Cerebellar nuclear complex (tissue), 1 donor: ENCODE data around the gene MIDN.

Experiments used
- DNase-seq, 2 experiments: peaks; one replicate each; lab custom pipeline; 2025; lab: John Stamatoyannopoulos, UW

The MIDN gene

DNA sequence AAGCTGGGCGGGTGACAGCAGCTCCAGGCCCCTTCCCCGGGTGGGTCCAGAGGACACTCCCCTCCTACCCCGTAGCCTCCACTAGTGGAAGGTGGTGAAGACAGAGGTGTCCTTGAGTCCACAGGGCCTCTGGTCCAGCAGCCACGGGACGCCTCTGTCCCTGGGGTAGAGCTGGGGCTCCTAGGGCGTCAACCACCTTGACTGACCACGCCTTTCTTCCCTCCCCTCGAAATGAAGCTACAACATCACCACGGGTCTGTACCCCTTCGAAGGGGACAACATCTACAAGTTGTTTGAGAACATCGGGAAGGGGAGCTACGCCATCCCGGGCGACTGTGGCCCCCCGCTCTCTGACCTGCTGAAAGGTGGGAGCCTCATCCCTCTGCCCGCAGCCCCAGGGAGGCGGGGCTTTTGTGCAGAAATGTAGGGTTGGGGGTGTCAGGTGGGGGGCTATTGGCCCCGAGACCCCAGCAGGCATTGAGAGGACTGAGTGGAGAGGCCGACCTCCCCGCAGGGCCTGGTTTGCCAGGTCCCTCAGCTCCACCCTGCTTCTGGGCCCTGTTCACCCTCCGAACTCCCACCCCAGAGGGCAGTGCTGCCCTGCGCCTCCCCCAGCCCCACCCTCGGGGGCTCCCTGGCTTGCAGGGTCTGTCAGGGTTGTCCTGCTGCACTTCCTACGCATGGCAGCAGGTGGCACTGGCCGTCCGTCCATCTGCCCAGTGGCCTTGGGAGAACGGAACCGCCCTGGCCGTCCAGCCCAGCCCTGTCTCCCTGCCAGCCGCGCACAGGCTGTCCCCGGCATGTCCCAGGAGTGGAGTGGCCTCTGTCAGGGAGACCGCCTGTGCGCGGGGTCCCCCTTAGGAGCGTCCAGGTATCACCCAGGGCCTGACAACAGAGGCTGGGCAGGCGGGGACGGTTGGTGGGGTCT, 27.1 kb upstream of the MIDN start:
- DNase-seq: peak in 1 of 2 experiments; percentile 57

- no peak for DNase-seq
Measured at GRCh38 chr19:1221904-1222255, 26.5 kb upstream of the MIDN start.

DNA sequence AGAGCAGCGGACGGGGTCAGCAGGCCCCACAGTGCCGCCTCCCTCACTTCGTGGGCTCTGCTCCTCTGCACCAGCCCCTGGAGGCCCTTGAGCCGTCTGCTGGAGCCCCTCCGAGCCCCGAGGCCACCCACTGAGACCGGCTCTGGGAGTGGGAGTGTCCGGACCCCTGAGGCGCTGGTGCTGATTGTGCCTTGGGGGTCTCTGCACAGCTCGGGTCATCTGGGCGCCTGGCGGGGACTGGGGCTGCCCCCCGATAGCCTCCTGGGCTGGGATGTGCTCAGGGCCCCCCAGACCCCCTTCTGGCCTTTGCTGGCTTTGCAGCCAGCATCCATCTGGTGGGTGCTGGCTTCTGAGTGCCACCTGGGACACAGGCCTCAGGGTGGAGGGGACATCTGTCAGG, 26.0 kb upstream of the MIDN start:
- no peak for DNase-seq

DNA sequence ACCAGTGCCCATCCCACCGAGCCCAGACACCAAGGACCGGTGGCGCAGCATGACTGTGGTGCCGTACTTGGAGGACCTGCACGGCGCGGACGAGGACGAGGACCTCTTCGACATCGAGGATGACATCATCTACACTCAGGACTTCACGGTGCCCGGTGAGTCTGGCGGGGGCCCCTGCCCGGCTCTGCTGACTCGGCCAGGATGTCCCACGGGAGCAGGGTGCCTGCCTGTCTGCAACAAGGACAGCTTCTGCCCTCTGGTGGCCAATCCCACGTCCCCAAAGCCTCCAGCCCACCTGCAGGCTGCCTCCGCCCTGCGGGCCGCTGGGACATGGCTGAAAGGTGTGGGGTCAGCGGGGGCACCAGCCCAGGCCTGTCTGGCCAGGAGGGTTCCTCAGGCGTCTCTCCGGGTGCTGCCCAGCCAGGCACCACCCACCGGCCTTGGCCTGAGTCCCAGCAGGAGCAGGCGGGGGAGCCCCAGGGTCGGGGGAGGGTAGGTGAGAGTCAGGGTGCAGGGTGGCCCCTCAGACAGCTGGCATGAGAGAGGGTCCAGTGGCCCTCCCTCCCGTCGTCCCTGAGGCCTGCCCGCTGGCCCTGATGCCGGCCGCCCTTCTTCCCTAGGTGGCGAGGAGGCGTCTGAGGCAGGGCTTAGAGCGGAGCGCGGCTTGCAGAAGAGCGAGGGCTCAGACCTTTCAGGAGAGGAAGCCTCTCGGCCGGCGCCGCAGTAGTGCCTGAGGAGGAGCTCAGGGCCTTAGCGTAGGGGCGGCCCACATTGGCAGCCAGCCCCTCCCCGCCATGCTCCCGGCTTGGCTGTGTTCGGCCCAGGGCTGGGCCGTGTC, 25.1 kb upstream of the MIDN start:
- DNase-seq: no peak

DNA sequence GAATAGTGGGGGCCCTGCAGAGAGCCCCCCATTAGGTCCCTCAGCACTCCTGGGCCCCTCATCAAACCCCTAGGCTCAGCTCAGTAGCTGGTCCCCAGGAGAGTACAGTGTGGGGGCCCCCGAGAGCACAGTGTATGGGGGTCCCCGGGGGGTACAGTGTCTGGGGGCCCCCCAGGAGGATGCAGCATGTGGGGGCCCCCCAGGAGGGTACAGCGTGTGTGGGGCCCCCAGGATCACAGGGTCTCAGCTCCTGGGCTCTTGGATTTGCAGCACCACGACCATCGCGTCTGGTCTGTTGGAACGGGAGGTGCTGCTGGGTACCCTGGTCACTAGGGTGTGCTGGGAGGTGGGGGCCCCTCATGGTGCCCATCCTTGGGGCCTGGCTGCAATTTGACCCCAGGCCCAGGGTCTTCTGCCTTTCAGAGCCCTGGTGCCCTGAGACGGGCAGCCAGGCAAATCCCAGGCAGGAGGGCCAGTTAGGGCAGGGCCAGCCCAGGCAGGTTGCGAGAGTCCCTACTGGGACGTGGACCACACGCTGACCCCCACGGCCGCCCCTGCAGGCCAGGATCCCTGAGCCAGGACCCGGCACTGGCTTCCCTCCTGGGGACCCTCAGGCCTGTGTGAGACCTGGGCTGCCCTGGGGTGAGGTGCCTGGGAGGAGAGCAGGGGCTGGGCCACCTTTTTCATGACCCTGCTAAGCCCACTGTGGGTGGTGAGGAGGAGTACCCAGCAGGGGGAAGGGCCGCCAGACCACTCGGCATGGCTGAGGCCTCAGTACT, 24.1 kb upstream of the MIDN start:
- DNase-seq: no peak

DNA sequence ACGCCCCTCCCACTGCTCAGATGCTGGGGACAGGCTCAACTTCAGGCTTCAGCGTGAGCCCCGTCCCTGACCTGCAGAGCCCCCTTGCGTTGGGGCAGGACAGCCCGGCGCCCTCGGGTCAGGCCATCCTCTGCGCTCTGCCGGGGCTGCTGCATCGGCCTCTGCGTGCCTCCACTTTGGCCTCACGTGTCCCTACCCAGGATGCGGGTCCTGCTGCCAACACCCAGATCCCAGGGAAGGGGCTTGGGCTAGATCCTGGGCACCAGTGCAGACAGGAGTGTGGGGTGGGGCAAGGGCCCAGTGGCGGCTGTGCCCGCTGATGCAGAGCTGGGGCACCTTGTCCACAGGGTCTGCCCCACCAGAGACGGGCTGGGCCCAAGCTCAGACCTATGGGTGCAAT, 23.5 kb upstream of the MIDN start:
- no peak for DNase-seq

- DNase-seq: no peak
Measured at GRCh38 chr19:1225440-1226226, 22.8 kb upstream of the MIDN start.

- no peak for DNase-seq
Measured at GRCh38 chr19:1226227-1226518, 22.2 kb upstream of the MIDN start.

DNA sequence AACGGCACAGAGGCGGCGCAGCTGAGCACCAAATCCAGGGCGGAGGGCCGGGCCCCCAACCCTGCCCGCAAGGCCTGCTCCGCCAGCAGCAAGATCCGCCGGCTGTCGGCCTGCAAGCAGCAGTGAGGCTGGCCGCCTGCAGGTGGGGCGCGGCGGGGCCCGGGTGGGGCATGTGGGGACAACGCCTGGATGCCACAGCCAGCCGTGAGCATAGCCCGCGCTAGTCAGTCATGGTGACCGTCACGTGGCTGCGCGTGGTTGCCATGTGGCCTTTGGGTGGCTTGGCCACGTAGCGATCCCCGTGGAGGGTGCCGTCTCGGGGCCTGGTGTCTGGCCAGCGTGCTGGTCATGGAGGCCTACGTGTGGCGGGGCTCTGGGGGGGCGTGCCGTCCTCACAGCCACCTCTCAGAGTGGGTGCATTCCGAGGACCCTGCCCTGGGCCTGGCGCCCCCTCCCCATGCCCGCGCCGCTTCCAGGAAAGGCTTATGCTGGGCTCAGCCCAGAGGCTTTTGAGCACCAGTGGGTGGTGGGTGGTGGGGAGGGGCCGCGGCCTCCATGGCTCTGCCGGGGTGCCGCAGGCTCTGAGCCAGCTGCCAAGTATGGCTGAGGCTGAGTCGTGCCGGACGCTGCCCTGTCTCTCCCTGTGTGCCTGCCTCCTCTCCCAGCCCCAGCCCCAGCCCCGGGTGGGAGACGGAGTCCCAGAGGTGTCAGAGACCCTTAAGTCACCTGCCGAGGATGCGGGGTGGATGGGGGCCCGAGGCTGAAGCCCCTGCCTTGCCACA, 21.7 kb upstream of the MIDN start:
- DNase-seq: no peak

GRCh38 chr19:1227304-1228054, 20.9 kb upstream of the MIDN start:
- DNase-seq: no peak

DNA sequence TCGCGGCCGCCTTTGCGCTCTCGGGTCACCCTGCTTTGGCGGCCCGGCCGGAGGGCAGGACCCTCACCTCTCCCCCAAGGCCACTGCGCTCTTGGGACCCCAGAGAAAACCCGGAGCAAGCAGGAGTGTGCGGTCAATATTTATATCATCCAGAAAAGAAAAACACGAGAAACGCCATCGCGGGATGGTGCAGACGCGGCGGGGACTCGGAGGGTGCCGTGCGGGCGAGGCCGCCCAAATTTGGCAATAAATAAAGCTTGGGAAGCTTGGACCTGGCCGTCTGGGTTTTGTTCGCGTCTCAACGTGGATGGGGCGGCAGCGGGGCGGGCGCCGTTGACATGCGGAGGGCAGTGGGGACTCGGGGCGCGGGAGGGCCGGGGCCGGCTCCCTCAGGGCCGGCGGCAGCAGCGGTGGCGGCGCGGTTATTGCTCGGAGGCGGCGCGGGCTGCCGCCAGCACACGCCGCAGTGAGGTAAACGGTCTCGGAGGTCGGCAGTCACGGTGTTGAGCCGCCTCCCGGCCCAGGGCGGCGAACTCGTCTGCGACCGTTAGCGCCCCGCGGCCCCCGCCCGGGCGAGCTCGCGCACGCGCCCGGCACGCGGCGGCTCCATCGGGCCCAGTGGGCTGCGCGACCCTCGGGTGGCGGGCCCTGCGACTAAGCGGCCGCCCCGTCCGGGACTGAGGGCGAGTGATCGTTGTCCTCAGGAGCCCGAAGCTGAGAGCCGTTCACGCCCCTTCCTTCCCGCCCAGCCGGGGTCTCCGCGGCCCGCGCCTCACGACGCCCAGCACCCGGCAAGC, 20.0 kb upstream of the MIDN start:
- DNase-seq: no peak

DNA sequence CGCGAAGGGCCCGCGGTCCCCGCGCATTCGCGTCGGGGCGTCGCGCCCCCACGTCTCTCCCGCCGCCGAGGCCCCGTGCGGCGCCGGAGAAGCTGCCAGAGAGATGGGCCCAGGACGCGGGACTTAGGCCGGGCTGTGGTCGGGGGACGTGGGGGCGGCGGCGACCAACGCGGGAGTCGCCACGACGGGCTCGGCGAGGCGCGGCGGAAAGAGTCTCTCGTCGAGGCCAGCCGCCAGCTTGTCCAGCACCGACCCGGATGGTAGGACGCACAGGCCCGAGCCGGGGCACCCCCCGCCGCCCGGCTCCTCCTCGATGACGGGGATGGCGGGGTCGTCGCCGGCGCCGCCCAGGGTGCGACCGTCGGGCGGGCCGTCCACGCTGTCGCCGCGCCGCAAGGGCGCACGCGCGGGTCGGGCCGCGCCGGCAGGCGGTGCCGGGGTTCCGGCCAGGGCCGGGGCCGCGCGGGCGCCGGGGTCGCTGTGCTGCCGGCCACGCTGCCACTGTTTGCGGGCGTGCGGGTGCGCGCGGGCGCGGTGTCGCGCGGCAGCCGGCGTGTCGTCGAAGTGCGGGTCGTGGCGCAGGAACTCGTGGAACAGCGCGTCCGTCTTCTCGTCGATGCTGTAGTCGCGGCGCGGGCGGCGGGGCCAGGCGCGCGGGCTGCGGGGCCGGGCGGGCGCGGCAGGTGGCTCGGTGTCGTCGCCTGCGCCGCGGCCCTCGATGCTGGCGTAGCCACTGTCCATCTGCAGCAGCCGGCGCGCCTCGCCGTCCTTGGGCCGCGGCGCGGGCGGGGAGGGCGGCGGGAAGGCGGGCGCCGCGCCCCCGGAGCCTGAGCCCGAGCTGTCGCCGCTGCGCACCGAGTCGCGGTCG, 19.1 kb upstream of the MIDN start:
- no peak for DNase-seq

- no peak for DNase-seq
Measured at GRCh38 chr19:1229924-1230782, 18.2 kb upstream of the MIDN start.

DNA sequence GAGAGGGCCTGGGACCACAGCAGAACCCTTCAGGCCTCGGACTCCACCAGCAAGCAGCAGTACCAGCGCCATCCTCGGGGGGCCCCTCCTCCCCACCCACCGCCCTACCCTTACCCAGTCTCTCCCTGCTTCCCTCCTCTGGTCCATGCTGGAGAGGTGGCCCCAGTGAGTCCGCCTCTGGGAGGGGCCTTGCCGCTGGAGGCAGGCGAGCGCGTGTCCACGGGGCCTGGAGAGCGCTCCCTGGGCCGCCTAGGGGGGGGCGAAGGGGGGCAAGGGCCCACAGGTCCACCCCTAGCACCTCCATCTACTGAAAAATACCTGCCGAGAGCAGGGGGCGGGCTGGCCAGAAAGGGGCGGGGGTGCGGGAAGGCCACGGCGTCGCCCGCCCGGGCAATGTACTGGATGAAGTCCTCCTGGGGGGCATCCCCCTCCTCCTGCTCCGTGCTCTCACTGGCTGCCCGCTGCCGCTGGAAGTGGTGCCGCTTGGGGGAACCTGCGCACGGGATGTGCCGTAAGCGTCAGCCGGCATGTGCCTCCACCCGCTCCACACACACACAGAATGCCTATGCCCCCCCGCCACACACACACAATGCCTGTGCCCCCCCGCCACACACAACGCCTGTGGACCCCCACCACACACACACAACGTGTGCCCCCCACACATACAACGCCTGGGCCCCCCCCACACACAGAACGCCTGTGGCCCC, 17.4 kb upstream of the MIDN start:
- no peak for DNase-seq

- DNase-seq: no peak
Measured at GRCh38 chr19:1231729-1232637, 16.4 kb upstream of the MIDN start.

GRCh38 chr19:1232652-1233072, 15.7 kb upstream of the MIDN start:
- no peak for DNase-seq
